PC-3 (cell line): ENCODE results near the gene MAP2K5. TPM values are rescaled to one million over a fixed set of nuclear protein-coding genes. Genes with fewer than 3 reads are reported as not detected.

Experiments used
- ATAC-seq: fragments of 200-7000 bp; cut with Tn5 transposase; 2 replicates; pipeline ENCODE4 v1.9.1; 2020; ENCODE audit warnings: mild to moderate bottlenecking, moderate library complexity
- BruUV-seq: library from RNA; stranded (reverse); fragments of 400-500 nt; replicated peaks from 2 replicates; lab custom pipeline; 2021; lab: Mats Ljungman, UMichigan
- CTCF ChIA-PET: fragments of 300-600 bp; sonication (Branson Sonifier 250); formaldehyde crosslinking; loops from one replicate; lab custom pipeline; 2022; ENCODE audit warnings: antibody characterized with exemption; lab: Charles Lee
- POLR2A ChIA-PET: fragments of 300-600 bp; sonication (Branson Sonifier 250); formaldehyde crosslinking; loops from one replicate; lab custom pipeline; 2022; ENCODE audit warnings: antibody characterized with exemption; ENCODE audit not compliant: unreplicated experiment; lab: Charles Lee
- DNase-seq: peaks from one replicate; pipeline ENCODE4 v3.0.0-alpha.2; 2015
- H2AFZ ChIP-seq: fragments of 300-600 bp; sonication (generic); 2 replicates; pipeline ENCODE4 v1.6.0; 2016; ENCODE audit warnings: antibody characterized with exemption, low read length
- H3F3A ChIP-seq: fragments of 300-600 bp; sonication (generic); one replicate; pipeline ENCODE4 v1.6.0; 2017; ENCODE audit warnings: antibody characterized with exemption, low read length, control low read depth, mild to moderate bottlenecking; ENCODE audit not compliant: unreplicated experiment
- H3K27ac ChIP-seq: fragments of 300-600 bp; sonication (generic); 2 replicates; pipeline ENCODE4 v1.5.1; 2016; ENCODE audit warnings: mild to moderate bottlenecking, low read length
- H3K27me3 ChIP-seq: fragments of 300-600 bp; sonication (generic); 2 replicates; pipeline ENCODE4 v1.6.1; 2016; ENCODE audit warnings: low read length, mixed read lengths
- H3K36me3 ChIP-seq: fragments of 300-600 bp; sonication (generic); 2 replicates; pipeline ENCODE4 v1.6.1; 2016; ENCODE audit warnings: low read depth, mixed run types, low read length, mixed read lengths
- H3K4me1 ChIP-seq: fragments of 300-600 bp; sonication (generic); 2 replicates; pipeline ENCODE4 v1.5.1; 2016; ENCODE audit warnings: low read length; ENCODE audit not compliant: insufficient read depth
- H3K4me2 ChIP-seq: fragments of 300-600 bp; sonication (generic); 2 replicates; pipeline ENCODE4 v1.6.0; 2016; ENCODE audit warnings: low read length
- H3K4me3 ChIP-seq: fragments of 300-600 bp; sonication (generic); 2 replicates; pipeline ENCODE4 v1.5.1; 2016; ENCODE audit warnings: mild to moderate bottlenecking, low read length, mixed read lengths
- H3K79me2 ChIP-seq: fragments of 300-600 bp; sonication (generic); 2 replicates; pipeline ENCODE4 v1.6.1; 2017; ENCODE audit warnings: low read length, mixed read lengths
- H3K9ac ChIP-seq: fragments of 300-600 bp; sonication (generic); 2 replicates; pipeline ENCODE4 v1.6.0; 2016; ENCODE audit warnings: mild to moderate bottlenecking, low read length
- H3K9me2 ChIP-seq: fragments of 300-600 bp; sonication (generic); replicated peaks from 2 replicates; pipeline ENCODE4 v1.6.1; 2016; ENCODE audit warnings: mixed run types, low read length, mixed read lengths
- H3K9me3 ChIP-seq: fragments of 300-600 bp; sonication (generic); 2 replicates; pipeline ENCODE4 v1.6.1; 2016; ENCODE audit warnings: low read length, mixed read lengths
- H4K20me1 ChIP-seq: fragments of 300-600 bp; sonication (generic); 2 replicates; pipeline ENCODE4 v1.6.1; 2016; ENCODE audit warnings: low read length, mixed read lengths
- EZH2 ChIP-seq: fragments of 300-600 bp; sonication (generic); IDR thresholded peaks from one replicate; pipeline ENCODE4 v1.6.1; 2017; ENCODE audit warnings: antibody characterized with exemption, mild to moderate bottlenecking, low read length; ENCODE audit not compliant: unreplicated experiment
- EZH2phosphoT487 ChIP-seq: fragments of 300-600 bp; sonication (generic); IDR thresholded peaks from 2 replicates; pipeline ENCODE4 v1.6.1; 2018; ENCODE audit warnings: mild to moderate bottlenecking, antibody characterized with exemption, low read length, borderline replicate concordance
- intact Hi-C: fragments of 100-400 bp; cut with micrococcal nuclease; formaldehyde crosslinking; loops from 2 replicates; pipeline ENCODE4 v1.9.0; 2023
- total RNA-seq: library from RNA; depleted of rRNA; stranded (reverse); fragments of >200 nt; gene quantifications from 2 replicates; pipeline ENCODE4 v1.2.3, GENCODE V29; 2014
- TF ChIP-seq, protein P1 (sequence below): fragments of 300-600 bp; sonication (generic); conservative IDR thresholded peaks from 2 replicates; pipeline ENCODE4 v1.5.1; 2017; ENCODE audit warnings: antibody characterized with exemption, low read depth, mild to moderate bottlenecking, low read length

The MAP2K5 gene
- total RNA-seq, 1 experiment from 2014 or later: 5.5 TPM

DNA sequence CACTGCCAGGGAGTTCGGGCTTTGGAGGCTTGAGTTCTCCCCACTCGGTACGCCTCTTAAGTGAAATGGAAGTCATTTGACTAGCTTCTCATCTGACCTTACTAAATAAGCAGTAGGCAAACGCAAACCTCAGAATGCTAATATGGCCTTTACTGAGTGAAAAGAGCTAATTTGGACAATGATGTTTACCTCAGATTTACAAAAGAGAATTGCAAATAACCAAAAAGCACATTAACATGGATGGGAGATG is 298.9 kb downstream of the MAP2K5 start:
- H3K4me2 ChIP-seq: peak overlapping the region; percentile 92
- ChIA-PET CTCF (interaction anchor here (0.6 kb wide), 1 partner anchor 118 kb away, joined by 3 read pairs; no protein-coding TSS in a partner anchor), POLR2A (interaction anchor here (0.6 kb wide), 1 partner anchor 321 kb away, joined by 3 read pairs; the partner anchor contains the start of gene C15orf61)
- H3K27ac ChIP-seq: no peak overlapping the region
- no TSS peak for BruUV-seq
- ATAC-seq (no peak), DNase-seq (no peak)
- no peak for TF ChIP-seq EZH2
- H4K20me1 ChIP-seq: no peaks in the 10 kb centered on the region
- no peaks in the 10 kb centered on the region for H3K79me2 ChIP-seq
- intact Hi-C loops: loop anchor here (5.0 kb wide), 1 partner anchor 316 kb away; no protein-coding TSS in a partner anchor
- H3F3A ChIP-seq: no peaks in the 10 kb centered on the region
- no peak overlapping the region for H3K9ac ChIP-seq
- H3K9me3 ChIP-seq: no peaks in the 10 kb centered on the region
- H2AFZ ChIP-seq: peak overlapping the region; percentile 99
- H3K9me2 ChIP-seq: no peaks in the 10 kb centered on the region
- H3K4me1 ChIP-seq: peaks cover 17% of the 10 kb centered on the region
- no peaks in the 10 kb centered on the region for H3K36me3 ChIP-seq
- peak overlapping the region; percentile 96; the same call in 1 of the 2 replicates for H3K4me3 ChIP-seq
- H3K27me3 ChIP-seq: no peaks in the 10 kb centered on the region

DNA sequence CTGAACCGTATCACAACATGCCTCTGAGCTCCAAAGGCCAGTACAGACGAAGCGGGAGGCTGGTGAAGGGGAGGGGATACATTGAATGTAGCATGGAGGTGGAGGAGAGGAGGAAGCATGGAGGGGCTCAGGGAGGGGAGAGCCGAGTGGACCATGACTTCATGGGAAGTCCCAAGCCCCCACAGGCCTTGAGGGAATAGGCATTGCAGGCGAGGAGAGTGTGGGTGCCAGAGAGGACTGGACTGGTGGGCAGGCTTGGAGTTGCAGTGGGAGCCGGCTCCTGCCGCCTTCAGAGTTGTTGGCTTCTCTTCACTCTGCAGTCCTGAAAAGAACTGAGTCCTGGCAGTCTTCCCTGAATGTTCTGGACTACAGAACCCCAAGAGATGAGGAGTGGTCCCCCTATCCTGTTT is 300.6 kb downstream of the MAP2K5 start:
- no peak for ATAC-seq
- intact Hi-C loops: loop anchor here (5.0 kb wide), 1 partner anchor 314 kb away; no protein-coding TSS in a partner anchor

DNA sequence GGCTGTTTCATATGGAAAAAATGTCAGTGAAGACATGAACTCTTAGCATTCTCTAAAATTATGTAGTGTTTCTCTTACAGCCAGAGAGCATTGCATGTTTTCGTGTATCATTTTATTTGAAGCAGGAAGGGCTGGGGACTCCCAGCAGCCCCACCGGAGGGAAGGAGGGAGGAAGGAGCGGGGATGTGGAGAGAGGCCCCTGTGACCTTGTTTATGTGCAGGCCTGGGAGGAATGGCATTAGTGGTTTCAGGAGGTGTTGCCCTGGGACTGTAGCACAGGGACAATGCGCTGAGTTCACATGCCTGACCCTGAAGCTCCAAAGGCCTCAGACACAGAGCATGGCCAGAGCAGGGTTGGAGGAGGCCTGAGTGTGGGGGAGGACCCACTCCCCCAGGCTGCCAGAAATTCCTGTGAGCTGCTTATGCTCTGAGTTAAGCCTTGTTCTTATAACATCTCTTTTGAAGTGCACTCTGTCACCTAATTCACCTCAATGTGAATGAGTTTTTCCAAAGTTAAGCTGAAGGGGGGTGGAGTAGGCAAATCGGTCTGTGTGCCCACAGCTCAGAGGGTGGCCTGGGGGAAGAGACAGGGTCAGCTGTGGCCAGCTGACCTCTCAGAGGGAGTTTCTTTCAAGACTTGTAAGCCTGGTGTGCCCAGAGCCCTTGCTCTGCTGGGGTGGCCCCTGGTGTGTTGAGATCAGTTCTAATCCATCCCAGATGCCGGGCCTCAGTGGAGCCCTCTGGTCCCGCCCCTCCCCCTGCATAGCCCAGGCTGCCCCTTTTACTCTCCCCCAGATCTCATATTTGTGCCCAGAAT is 301.3 kb downstream of the MAP2K5 start:
- Histone ChIP-seq H3K27ac (no peak overlapping the region), H3K4me1 (peaks cover 12% of the 10 kb centered on the region), H3K79me2 (no peaks in the 10 kb centered on the region), H3K27me3 (no peaks in the 10 kb centered on the region), H3K36me3 (no peaks in the 10 kb centered on the region), H4K20me1 (no peaks in the 10 kb centered on the region), H3K4me3 (no peak overlapping the region), H2AFZ (no peak overlapping the region), H3K4me2 (no peak overlapping the region), H3K9ac (no peak overlapping the region), H3F3A (no peaks in the 10 kb centered on the region), H3K9me3 (no peaks in the 10 kb centered on the region), H3K9me2 (no peaks in the 10 kb centered on the region)
- no peak for TF ChIP-seq EZH2
- TF ChIP-seq EZH2phosphoT487: no peak
- TF ChIP-seq, protein P1, sequence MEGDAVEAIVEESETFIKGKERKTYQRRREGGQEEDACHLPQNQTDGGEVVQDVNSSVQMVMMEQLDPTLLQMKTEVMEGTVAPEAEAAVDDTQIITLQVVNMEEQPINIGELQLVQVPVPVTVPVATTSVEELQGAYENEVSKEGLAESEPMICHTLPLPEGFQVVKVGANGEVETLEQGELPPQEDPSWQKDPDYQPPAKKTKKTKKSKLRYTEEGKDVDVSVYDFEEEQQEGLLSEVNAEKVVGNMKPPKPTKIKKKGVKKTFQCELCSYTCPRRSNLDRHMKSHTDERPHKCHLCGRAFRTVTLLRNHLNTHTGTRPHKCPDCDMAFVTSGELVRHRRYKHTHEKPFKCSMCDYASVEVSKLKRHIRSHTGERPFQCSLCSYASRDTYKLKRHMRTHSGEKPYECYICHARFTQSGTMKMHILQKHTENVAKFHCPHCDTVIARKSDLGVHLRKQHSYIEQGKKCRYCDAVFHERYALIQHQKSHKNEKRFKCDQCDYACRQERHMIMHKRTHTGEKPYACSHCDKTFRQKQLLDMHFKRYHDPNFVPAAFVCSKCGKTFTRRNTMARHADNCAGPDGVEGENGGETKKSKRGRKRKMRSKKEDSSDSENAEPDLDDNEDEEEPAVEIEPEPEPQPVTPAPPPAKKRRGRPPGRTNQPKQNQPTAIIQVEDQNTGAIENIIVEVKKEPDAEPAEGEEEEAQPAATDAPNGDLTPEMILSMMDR: no peak
- intact Hi-C loops: loop anchor here (5.0 kb wide), 1 partner anchor 314 kb away; no protein-coding TSS in a partner anchor
- ChIA-PET CTCF (no interaction called here), POLR2A (no interaction called here)
- DNase-seq (no peak), ATAC-seq (no peak)
- BruUV-seq: no TSS peak

More for the DNA sequence above, 300.6 kb downstream of the MAP2K5 start:
- TF ChIP-seq EZH2phosphoT487: no peak
- TF ChIP-seq, protein P1: no peak
- TF ChIP-seq EZH2: no peak
- Histone ChIP-seq H4K20me1 (no peaks in the 10 kb centered on the region), H3K27me3 (no peaks in the 10 kb centered on the region), H2AFZ (no peak overlapping the region), H3K4me2 (no peak overlapping the region), H3K9me3 (no peaks in the 10 kb centered on the region), H3F3A (no peaks in the 10 kb centered on the region), H3K9me2 (no peaks in the 10 kb centered on the region), H3K79me2 (no peaks in the 10 kb centered on the region), H3K4me1 (peaks cover 17% of the 10 kb centered on the region), H3K9ac (no peak overlapping the region), H3K27ac (no peak overlapping the region), H3K4me3 (no peak overlapping the region), H3K36me3 (no peaks in the 10 kb centered on the region)
- CTCF ChIA-PET: no interaction called here
- POLR2A ChIA-PET: no interaction called here
- DNase-seq: no peak
- BruUV-seq: no TSS peak
